T-cell (primary cell): ENCODE data around the gene TIPRL. TPM values are rescaled to one million over a fixed set of nuclear protein-coding genes. Genes with fewer than 3 reads are reported as not detected.

Source experiments
- ATAC-seq, 4 experiments: fragments of 200-7000 bp in 3 of 4; fragments of 150-1000 bp in 1 of 4; cut with Tn5 transposase; replicated peaks in 1 of 4; 1 replicate in 3 of 4; 2 replicates in 1 of 4; pipeline ENCODE4 v1.10.0; 2021; ENCODE audit warnings: moderate library complexity in 3 of 4, mild to moderate bottlenecking in 2 of 4, moderate number of reproducible peaks in 1 of 4
- CTCF ChIA-PET, 2 donors: fragments of 300-600 bp; sonication (Branson Sonifier 250); formaldehyde crosslinking; loops; one replicate each; lab custom pipeline; 2022; ENCODE audit warnings: antibody characterized with exemption in 2 of 2; lab: Charles Lee
- POLR2A ChIA-PET, 2 donors: fragments of 300-600 bp; sonication (Branson Sonifier 250); formaldehyde crosslinking; loops; one replicate each; lab custom pipeline; 2022; ENCODE audit warnings: antibody characterized with exemption in 2 of 2; lab: Charles Lee
- DNase-seq, 35 experiments: peaks; one replicate each; pipeline versions ENCODE4 v3.0.0 to v3.0.0-alpha.2; 2013 to 2023
- H3K27ac ChIP-seq: one replicate; pipeline ENCODE4 v1.5.1; 2013; ENCODE audit warnings: low read length
- H3K27me3 ChIP-seq, 2 experiments: replicated peaks in 1 of 2; 1 replicate in 1 of 2; 2 replicates in 1 of 2; pipeline versions ENCODE4 v1.6.1 to v1.7.0; 2013; ENCODE audit warnings: low read length in 1 of 2, mixed read lengths in 1 of 2; ENCODE audit not compliant: control insufficient read depth in 2 of 2, insufficient read depth in 2 of 2; ENCODE audit errors: extremely low read depth in 1 of 2
- H3K36me3 ChIP-seq, 2 donors: 1 replicate in 1 of 2; 2 replicates in 1 of 2; pipeline versions ENCODE4 v1.6.1 to v1.7.0; 2013; ENCODE audit warnings: low read length in 1 of 2; ENCODE audit not compliant: control insufficient read depth in 2 of 2, insufficient read depth in 1 of 2; ENCODE audit errors: extremely low read depth in 1 of 2
- H3K4me1 ChIP-seq, 2 experiments: 1 replicate in 1 of 2; 2 replicates in 1 of 2; pipeline versions ENCODE4 v1.6.1 to v1.7.0; 2013; ENCODE audit warnings: low read length in 2 of 2, mixed read lengths in 1 of 2; ENCODE audit not compliant: insufficient read depth in 2 of 2, control insufficient read depth in 1 of 2; ENCODE audit errors: extremely low read depth in 1 of 2
- H3K4me3 ChIP-seq, 2 donors: 1 replicate in 1 of 2; 2 replicates in 1 of 2; pipeline versions ENCODE4 v1.5.1 to v1.7.0; 2013; ENCODE audit warnings: mild to moderate bottlenecking in 2 of 2, low read length in 1 of 2, moderate library complexity in 1 of 2; ENCODE audit not compliant: control insufficient read depth in 1 of 2; ENCODE audit errors: extremely low read depth in 1 of 2
- H3K9me3 ChIP-seq: 2 replicates; pipeline ENCODE4 v1.7.0; 2013
- H3K27ac Mint-ChIP-seq, 2 donors: one replicate each; pipeline ENCODE4 v1.8.0; 2020 to 2021; ENCODE audit warnings: mild to moderate bottlenecking in 2 of 2, mixed read lengths in 2 of 2
- H3K27me3 Mint-ChIP-seq, 2 donors: one replicate each; pipeline ENCODE4 v1.8.0; 2021 to 2022; ENCODE audit warnings: mixed read lengths in 2 of 2
- H3K36me3 Mint-ChIP-seq: one replicate; pipeline ENCODE4 v1.8.0; 2021; ENCODE audit warnings: mixed read lengths
- H3K4me1 Mint-ChIP-seq, 3 donors: one replicate each; pipeline ENCODE4 v1.8.0; 2020 to 2022; ENCODE audit warnings: mixed read lengths in 3 of 3, mild to moderate bottlenecking in 1 of 3
- H3K4me3 Mint-ChIP-seq, 3 donors: one replicate each; pipeline ENCODE4 v1.8.0; 2020 to 2022; ENCODE audit warnings: mild to moderate bottlenecking in 3 of 3, mixed read lengths in 3 of 3, moderate library complexity in 3 of 3
- H3K9me3 Mint-ChIP-seq, 3 donors: one replicate each; pipeline ENCODE4 v1.8.0; 2020 to 2022; ENCODE audit warnings: mixed read lengths in 3 of 3
- WGBS: methylation state at CpG from one replicate; pipeline ENCODE4 v1.1.5; 2013; ENCODE audit warnings: missing lambda C conversion rate; ENCODE audit not compliant: insufficient coverage; 5-methylcytosine and 5-hydroxymethylcytosine counted together
- total RNA-seq, 35 experiments: library from RNA in 6 of 35; stranded (reverse) in 6 of 35; fragments of 120-200 nt in 1 of 35; gene quantifications; one replicate each; pipeline versions ENCODE4 v1.2.1 to v1.2.4 and lab custom pipeline; 2013 to 2026

The TIPRL gene
- total RNA-seq (10 to 100 TPM; 13.8 to 26.6 (median 22.3) TPM), total RNA-seq (lab: John Stamatoyannopoulos, UW) (28.6 to 118 (median 52.9) reads per million in 29 experiments)
- total RNA-seq (2013) = 30.3 TPM

DNA sequence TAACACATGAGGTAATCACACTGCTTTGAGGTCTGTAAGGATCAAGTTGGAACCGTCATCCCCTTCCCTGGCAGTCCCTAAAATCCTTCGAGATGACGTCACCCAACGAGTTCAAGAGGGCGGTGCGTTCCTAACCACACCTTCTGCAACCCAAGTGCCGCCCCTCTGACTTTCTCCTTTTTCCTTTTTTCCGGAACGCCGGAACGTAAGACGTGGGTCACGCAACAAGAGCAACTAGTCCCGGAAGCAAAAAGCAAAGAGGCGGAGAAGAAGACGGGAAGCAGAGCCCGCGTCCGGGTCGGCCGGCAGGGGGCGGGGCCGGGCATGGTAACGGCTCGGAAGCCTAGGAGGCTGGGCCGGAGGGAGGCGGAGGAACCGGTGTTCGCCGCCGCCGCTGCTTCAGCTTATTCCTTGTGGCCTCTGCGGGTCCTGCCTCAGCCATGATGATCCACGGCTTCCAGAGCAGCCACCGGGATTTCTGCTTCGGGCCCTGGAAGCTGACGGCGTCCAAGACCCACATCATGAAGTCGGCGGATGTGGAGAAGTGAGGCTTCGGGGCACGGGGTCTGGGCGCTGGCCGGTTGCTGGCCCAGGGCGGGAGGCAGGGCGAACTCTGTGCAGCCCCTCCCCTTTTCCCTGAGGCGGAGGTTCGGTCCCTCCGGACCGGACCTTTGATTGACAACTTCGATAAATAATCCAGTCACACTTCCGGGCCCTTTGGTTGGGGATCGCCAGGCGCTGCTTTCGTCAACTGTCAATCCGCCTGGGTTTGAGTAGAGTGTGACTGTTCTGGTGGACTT lies at the start of gene TIPRL:
Gene TIPRL (plus strand): TSS at position 325 of the 800 bp plus-strand sequence. CDS start 116 bp downstream, at position 441.
- WGBS = 0% methylated on average over 44 of the region's 56 CpGs
- DNase-seq = peak; percentile 84 to 97 (median 92)
- H3K4me3 ChIP-seq = peak within 1 kb of the TSS; percentile 97 to 99
- no peak within 1 kb of the TSS for H3K27ac Mint-ChIP-seq
- ChIA-PET CTCF (interaction anchor here in 1 of 2 donors (0.5 kb wide), 1 partner anchor 1561 kb away, joined by 3 read pairs; no protein-coding TSS in a partner anchor), POLR2A (no interaction called here)
- ATAC-seq = peak; percentile 90 to 97 (median 97)
- no peaks in the 10 kb centered on the region for H3K27me3 ChIP-seq
- H3K27ac ChIP-seq = peak within 1 kb of the TSS; percentile 96
- peaks cover 0 to 2% of the 10 kb centered on the region in 2 donors for H3K36me3 ChIP-seq
- no peak within 1 kb of the TSS for H3K4me3 Mint-ChIP-seq
- H3K4me1 Mint-ChIP-seq = peaks cover 11 to 16% (median 15%) of the 10 kb centered on the region in 3 donors
- H3K4me1 ChIP-seq = peaks cover 10 to 24% of the 10 kb centered on the region in 2 experiments
- H3K9me3 ChIP-seq = no peaks in the 10 kb centered on the region
- peaks cover 3% of the 10 kb centered on the region for H3K36me3 Mint-ChIP-seq
- peaks cover 0 to 11% of the 10 kb centered on the region in 2 donors for H3K27me3 Mint-ChIP-seq
- no peaks in the 10 kb centered on the region for H3K9me3 Mint-ChIP-seq

GRCh38 chr1:168129933-168130332 lies 48.8 kb upstream of the TIPRL start:
- DNase-seq (no peak), ATAC-seq (no peak)
- H3K9me3 ChIP-seq = no peaks in the 10 kb centered on the region
- POLR2A ChIA-PET = no interaction called here
- CTCF ChIA-PET = no interaction called here
- H3K4me3 Mint-ChIP-seq = no peak overlapping the region
- no peaks in the 10 kb centered on the region for H3K36me3 ChIP-seq
- peaks cover 41 to 68% of the 10 kb centered on the region in 2 donors for H3K27me3 Mint-ChIP-seq
- H3K9me3 Mint-ChIP-seq = peaks cover 0 to 4% (median 3%) of the 10 kb centered on the region in 3 donors
- 96% methylated on average over 4 of the region's 6 CpGs for WGBS
- H3K4me3 ChIP-seq = no peak overlapping the region
- no peak overlapping the region for H3K27ac Mint-ChIP-seq
- peaks cover under 1 to 2% (median 2%) of the 10 kb centered on the region in 3 donors for H3K4me1 Mint-ChIP-seq
- peaks cover 3% of the 10 kb centered on the region for H3K36me3 Mint-ChIP-seq
- no peak overlapping the region for H3K27ac ChIP-seq
- peaks cover 8 to 13% of the 10 kb centered on the region in 2 experiments for H3K27me3 ChIP-seq
- no peaks in the 10 kb centered on the region for H3K4me1 ChIP-seq

DNA sequence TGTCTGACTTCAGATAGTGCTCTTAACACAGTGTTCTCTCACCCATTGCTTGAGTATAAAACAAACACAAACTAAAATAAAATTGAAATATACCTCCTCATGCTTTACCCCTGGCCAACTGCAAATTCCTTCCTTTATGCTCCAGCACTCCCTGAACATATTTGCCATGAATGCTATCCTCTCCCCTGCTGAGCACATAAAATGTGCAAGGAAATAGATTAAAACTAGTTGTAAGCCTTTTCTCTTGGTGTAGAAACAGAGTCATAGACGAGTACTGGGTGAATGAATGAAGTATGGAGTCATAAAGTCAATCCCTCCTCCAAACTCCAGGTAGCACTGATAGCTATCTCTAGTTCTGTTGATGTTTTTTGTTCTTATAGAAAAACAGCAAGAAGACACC lies 44.6 kb upstream of the TIPRL start:
- no peaks in the 10 kb centered on the region for H3K36me3 ChIP-seq
- DNase-seq (no peak), ATAC-seq (no peak)
- Mint-ChIP-seq H3K4me3 (no peak overlapping the region), H3K27ac (no peak overlapping the region), H3K9me3 (no peaks in the 10 kb centered on the region), H3K27me3 (peaks cover 45 to 56% of the 10 kb centered on the region in 2 donors), H3K4me1 (peaks cover 18 to 22% (median 22%) of the 10 kb centered on the region in 3 donors), H3K36me3 (no peaks in the 10 kb centered on the region)
- no peaks in the 10 kb centered on the region for H3K9me3 ChIP-seq
- POLR2A ChIA-PET = no interaction called here
- H3K4me3 ChIP-seq = no peak overlapping the region
- H3K27ac ChIP-seq = no peak overlapping the region
- no CpG with 5 or more reads among the region's 1 CpG for WGBS
- H3K4me1 ChIP-seq = peaks cover 4 to 21% of the 10 kb centered on the region in 2 experiments
- CTCF ChIA-PET = no interaction called here
- peaks cover 15 to 29% of the 10 kb centered on the region in 2 experiments for H3K27me3 ChIP-seq

DNA sequence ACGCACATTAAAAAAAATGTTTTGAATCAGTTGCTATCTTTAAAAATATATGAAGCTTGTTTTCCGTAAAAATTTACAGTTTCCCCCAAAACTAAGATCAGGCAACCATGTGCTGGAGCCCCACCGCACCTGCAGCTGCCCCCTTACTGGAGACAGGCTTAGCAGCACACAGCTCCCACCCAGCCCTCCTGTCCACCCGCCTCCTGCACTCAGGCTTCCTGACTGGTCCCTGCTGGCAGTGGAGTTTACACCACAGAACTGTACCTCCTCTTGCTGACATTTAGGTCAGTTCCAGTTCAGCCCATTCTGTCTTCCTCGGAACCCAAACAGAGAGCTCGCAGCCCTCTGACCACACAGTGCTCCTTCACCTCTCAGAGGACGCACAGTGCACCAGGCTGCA lies 44.1 kb upstream of the TIPRL start:
- Mint-ChIP-seq H3K4me1 (peaks cover 18 to 22% (median 22%) of the 10 kb centered on the region in 3 donors), H3K9me3 (no peaks in the 10 kb centered on the region), H3K36me3 (no peaks in the 10 kb centered on the region), H3K27me3 (peaks cover 44 to 54% of the 10 kb centered on the region in 2 donors), H3K4me3 (peak overlapping the region in 2 of 3 donors; percentile 62 to 97), H3K27ac (no peak overlapping the region)
- Histone ChIP-seq H3K36me3 (no peaks in the 10 kb centered on the region), H3K9me3 (no peaks in the 10 kb centered on the region), H3K27me3 (peaks cover 15 to 26% of the 10 kb centered on the region in 2 experiments), H3K4me1 (peaks cover 4 to 21% of the 10 kb centered on the region in 2 experiments), H3K27ac (no peak overlapping the region), H3K4me3 (no peak overlapping the region)
- DNase-seq (no peak), ATAC-seq (no peak)
- ChIA-PET CTCF (no interaction called here), POLR2A (no interaction called here)
- WGBS = 92% methylated on average over 3 of the region's 7 CpGs

- Histone ChIP-seq H3K27ac (no peak overlapping the region), H3K36me3 (no peaks in the 10 kb centered on the region), H3K4me1 (peaks cover 4 to 21% of the 10 kb centered on the region in 2 experiments), H3K9me3 (no peaks in the 10 kb centered on the region), H3K4me3 (peak overlapping the region; percentile 60 to 70), H3K27me3 (peaks cover 15 to 26% of the 10 kb centered on the region in 2 experiments)
- ATAC-seq (peak in 1 of 4 experiments; percentile 10), DNase-seq (no peak)
- POLR2A ChIA-PET = no interaction called here
- 62% methylated on average over 2 of the region's 12 CpGs for WGBS
- H3K4me1 Mint-ChIP-seq = peaks cover 18 to 22% (median 22%) of the 10 kb centered on the region in 3 donors
- CTCF ChIA-PET = interaction anchor here (0.5 to 1.0 kb wide), 2 partner anchors 10 to 29 kb away, joined by 3 to 4 read pairs; no protein-coding TSS in a partner anchor
- H3K9me3 Mint-ChIP-seq = no peaks in the 10 kb centered on the region
- peak overlapping the region in 1 of 2 donors; percentile 16 for H3K27ac Mint-ChIP-seq
- no peaks in the 10 kb centered on the region for H3K36me3 Mint-ChIP-seq
- H3K4me3 Mint-ChIP-seq = peak overlapping the region; percentile 78 to 97 (median 83)
- peaks cover 40 to 49% of the 10 kb centered on the region in 2 donors for H3K27me3 Mint-ChIP-seq
These were observed 43.4 kb upstream of the TIPRL start for GRCh38 chr1:168135116-168135920.
